ENCODE results near the gene AHSP.
"Not testable (repeated sequence)": the region's sequence is repeated elsewhere in the genome, so short reads cannot be mapped to it uniquely, and the experiment has no call there.

AHSP gene

GRCh38 chr16:31501226-31501965 lies 26.3 kb upstream of the AHSP start:
- DNase-seq, result no peak

GRCh38 chr16:31501966-31502348 lies 25.7 kb upstream of the AHSP start:
- DNase-seq, result no peak

- no peak for DNase-seq
These were observed 24.7 kb upstream of the AHSP start for GRCh38 chr16:31502981-31503380.

GRCh38 chr16:31503555-31503954 lies 24.1 kb upstream of the AHSP start:
- DNase-seq, result not testable (repeated sequence)

GRCh38 chr16:31504159-31504558 lies 23.5 kb upstream of the AHSP start:
- no peak for DNase-seq

GRCh38 chr16:31505483-31505882 lies 22.2 kb upstream of the AHSP start:
- DNase-seq, result no peak

- DNase-seq, result no peak
These were observed 20.1 kb upstream of the AHSP start for GRCh38 chr16:31507617-31507928.

GRCh38 chr16:31507929-31508705 lies 19.6 kb upstream of the AHSP start, which contains the start of gene RUSF1:
Gene RUSF1 (minus strand): TSS chr16:31508391. CDS start chr16:31508373, 18 bp downstream.
- peak; percentile 79 for DNase-seq

GRCh38 chr16:31508706-31509195 lies 18.9 kb upstream of the AHSP start:
- peak; percentile 35 for DNase-seq

GRCh38 chr16:31513126-31513525 lies 14.6 kb upstream of the AHSP start:
- no peak for DNase-seq

- DNase-seq, result no peak
These were observed 13.8 kb upstream of the AHSP start for GRCh38 chr16:31513884-31514283.

- DNase-seq, result no peak
These were observed 9.8 kb upstream of the AHSP start for GRCh38 chr16:31517800-31518402.

- peak; percentile 74 for DNase-seq
These were observed 7.8 kb upstream of the AHSP start for GRCh38 chr16:31519759-31520431.

- DNase-seq, result no peak
These were observed 6.3 kb upstream of the AHSP start for GRCh38 chr16:31521368-31521767.

GRCh38 chr16:31522071-31522470 lies 5.6 kb upstream of the AHSP start:
- DNase-seq, result no peak

GRCh38 chr16:31523768-31524167 lies 3.9 kb upstream of the AHSP start:
- not testable (repeated sequence) for DNase-seq

- no peak for DNase-seq
These were observed 2.6 kb upstream of the AHSP start for GRCh38 chr16:31525113-31525512.

- DNase-seq, result no peak
These were observed 915 bp downstream of the AHSP start for GRCh38 chr16:31528523-31529107.

- DNase-seq, result no peak
These were observed 1.6 kb downstream of the AHSP start for GRCh38 chr16:31529108-31529936.

- DNase-seq, result no peak
These were observed 2.2 kb downstream of the AHSP start for GRCh38 chr16:31529937-31530312.

- no peak for DNase-seq
These were observed 2.7 kb downstream of the AHSP start for GRCh38 chr16:31530405-31530804.

GRCh38 chr16:31531096-31531495 lies 3.4 kb downstream of the AHSP start:
- no peak for DNase-seq

Data from NCI-H1092 treated with DMSO at 0.1 percent for 48 hours (cell line).